Stimulated activated CD8-positive, alpha-beta memory T cell treated with anti-CD3 and anti-CD28 coated beads, Interleukin-7, amount 100 ng/mL, for 1 hour (primary cell): ENCODE data around the gene FAM241B.

Source experiments
- DNase-seq, 2 donors: peaks; one replicate each; pipeline ENCODE4 v3.0.0-alpha.2; 2020; ENCODE audit warnings: low read depth in 2 of 2

The FAM241B gene

DNA sequence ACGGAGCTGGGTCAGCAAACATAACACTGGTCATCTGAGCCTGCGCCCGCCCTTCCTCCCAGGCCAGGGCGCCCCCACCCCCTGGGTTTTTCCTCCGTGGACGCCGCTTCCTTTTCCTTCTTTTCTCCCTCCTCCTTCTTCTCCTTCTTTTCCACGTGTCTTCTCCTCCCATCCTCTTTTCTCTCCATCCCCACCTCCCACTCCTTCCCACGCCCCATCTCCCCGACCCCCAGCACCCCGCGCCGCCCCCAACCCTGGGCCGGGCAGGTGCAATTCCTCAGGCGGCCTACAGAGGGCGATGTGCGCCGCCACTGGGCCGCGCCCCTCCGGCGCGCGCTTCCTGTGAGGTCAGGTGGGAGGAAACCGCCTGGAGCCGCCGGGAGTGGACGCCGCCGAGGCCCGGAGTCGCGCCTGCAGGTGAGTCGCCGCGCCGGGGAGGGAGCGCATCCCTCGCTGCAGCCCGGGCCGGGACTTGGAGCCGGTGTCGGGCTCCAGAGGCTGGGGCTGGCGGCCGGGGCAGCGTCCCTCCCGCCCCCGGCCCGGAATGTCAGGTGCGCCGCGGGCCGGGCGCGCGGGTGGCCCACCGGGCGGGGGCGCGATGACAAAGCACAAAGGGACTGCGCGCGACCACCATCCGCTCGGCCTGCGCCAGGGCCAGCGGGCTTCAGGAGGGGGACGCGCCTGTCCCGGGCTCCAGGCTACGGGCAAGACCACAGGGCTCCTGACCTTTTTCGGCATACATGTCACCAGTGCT is at the start of gene FAM241B:
FAM241B (plus strand) TSS at position 351 of the 754 bp plus-strand sequence. CDS start 1,497 bp downstream, outside the sequence.
- peak; percentile 37 to 45 for DNase-seq

DNA sequence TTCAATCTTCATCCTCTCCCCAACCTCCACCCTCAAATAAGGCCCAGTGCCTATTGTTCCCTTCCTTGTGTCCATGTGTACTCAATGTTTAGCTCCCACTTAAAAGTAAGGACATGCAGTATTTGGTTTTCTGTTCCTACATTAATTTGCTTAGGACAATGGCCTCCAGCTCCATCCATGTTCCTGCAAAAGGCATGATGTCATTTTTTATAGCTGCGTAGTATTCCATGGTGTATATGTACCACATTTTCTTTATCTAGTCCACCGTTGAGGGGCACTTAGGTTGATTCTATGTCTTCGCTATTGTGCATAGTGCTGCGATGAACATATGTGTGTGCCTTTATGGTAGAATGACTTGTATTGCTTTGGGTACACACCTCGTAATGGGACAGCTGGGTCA is 49.6 kb upstream of the FAM241B start:
- DNase-seq = no peak

- DNase-seq = no peak
These were observed 46.9 kb upstream of the FAM241B start for GRCh38 chr10:69583106-69583505.

DNA sequence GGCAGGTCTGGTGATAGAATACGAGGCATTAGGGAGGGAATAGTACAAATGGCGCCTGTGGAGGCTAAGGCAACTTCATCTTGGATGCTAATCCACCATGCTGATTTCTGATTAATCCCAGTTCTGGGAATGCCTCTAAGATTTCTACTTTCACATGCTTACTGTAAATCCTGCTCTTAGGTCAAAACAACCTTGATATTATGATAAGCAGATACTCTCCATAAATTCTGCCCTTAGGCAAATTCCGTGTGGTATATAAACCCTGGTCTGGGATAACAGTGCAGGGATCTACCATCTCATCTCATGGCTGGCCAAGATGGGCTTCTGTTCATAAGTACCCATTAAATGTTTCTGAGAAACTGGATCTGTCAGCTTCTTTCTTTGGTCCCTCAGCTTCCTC is 45.4 kb upstream of the FAM241B start:
- DNase-seq = no peak

DNA sequence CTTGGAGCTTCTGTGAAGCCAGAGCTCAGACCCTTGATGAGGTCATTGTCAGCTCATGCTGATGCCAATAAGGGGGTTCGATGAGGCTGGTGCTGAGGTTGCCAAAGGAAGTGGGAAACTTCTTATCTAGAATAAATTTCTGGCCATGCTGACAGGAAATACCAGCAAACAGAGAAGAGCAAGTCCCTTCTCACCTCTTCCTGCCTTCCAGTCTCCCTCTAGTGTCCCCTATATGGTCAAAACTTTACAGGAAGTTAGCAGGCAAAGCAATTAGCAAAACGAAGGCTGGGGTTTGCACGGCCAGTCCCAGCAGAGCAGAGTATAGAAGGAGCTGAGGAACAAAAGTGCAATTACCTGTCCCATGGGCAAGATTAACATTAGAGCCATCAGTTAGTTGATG is 41.7 kb upstream of the FAM241B start:
- no peak for DNase-seq

- no peak for DNase-seq
These were observed 29.2 kb upstream of the FAM241B start for GRCh38 chr10:69600761-69601330.

DNA sequence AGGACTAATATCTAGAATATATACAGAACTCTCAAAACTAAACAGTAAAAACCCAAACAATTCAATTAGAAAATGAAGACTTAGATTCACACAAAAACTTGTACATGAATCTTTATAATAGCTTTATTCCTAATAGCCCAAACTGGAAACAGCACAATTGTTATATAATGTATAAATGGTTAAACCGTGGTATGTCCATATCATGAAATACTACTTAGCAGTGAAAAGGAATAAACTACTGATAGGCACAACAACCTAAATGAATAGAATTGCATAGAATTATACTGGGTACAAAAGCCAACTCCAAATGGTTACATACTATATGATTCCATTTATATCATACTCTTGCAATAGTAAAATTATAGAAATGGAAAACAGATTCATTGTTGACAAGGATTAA is 21.0 kb upstream of the FAM241B start:
- no peak for DNase-seq

DNA sequence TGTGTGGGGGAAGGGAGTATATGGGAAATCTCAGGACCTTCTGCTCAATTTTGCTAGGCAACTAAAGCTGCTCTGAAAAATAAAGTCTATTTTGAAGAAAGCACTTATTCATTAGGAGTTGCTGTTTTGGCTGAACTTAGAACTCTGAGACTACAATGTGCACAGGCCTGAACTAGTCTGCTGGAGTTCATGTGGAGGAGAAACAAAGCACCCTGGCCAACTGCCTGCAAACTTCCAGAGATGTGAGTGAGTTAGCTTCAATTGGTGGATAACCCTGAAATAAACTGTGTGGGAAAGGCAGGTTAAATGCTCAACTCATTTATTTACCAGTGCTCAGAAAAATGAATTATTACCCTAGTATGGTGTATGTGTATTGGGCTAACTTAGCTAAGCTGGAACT is 17.3 kb upstream of the FAM241B start:
- DNase-seq = no peak

DNA sequence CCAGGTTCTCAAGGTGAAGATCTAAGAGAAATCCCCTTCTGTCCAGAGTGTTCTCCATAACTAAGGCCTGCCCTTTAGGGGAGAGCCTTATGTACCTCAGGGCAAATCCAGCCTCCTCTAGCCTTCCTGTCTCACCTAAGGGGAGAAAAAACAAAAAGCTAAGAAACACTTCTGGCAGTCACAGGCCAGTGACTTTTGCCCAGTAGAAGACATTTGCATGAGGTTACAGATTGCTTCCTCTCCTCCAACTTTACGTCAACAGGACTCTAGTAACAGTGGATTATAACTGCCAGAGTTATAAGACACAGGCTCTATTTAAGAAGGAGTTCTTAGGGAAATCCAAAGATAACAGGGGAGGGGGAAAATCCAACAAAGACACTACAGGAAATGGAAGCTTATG is 15.9 kb upstream of the FAM241B start:
- no peak for DNase-seq

GRCh38 chr10:69616358-69616757 is 13.7 kb upstream of the FAM241B start:
- DNase-seq = no peak

DNA sequence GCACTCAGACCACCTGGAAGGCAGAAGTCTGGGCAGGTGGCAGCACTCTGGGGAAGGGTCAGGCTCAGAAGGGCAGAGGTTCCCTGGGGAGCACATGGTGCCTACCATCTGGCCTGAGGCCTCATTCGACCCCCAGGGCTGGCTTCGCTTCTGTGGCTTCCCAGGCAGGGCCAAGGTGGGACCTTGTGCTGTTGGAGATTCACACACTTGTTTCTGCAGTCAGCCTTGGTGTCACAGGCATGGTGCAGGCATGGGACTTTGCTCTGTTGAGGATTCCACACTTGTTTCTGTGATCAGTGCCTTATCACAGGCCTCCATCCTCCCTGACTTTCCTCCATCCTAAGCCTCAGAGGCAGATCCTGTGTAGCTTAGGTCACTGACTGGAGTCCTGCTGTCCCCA is 11.3 kb upstream of the FAM241B start:
- DNase-seq = no peak

- DNase-seq = no peak
These were observed 10.4 kb upstream of the FAM241B start for GRCh38 chr10:69619626-69620025.

DNA sequence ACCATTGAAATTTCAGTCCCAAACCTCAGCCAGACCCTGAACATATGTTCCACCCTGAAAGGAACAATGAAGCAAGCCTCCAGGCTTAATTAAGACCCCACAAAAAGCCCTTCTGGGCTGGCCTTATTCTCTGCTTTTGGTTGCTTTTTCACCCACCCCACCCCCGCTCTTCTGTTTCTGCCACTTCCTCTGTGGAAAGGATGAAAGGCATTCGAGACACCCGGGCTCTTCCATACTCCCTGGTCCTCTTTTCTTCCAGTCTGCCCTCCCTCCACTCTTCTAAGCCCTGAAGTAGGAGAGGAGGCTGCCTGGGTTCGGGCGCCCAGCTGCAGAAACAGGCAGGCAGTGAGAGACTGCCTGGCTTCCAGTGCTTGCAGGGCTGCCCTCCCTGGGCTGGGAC is 9.4 kb upstream of the FAM241B start:
- DNase-seq = no peak

GRCh38 chr10:69624245-69624786 is 5.7 kb upstream of the FAM241B start:
- DNase-seq = no peak

DNA sequence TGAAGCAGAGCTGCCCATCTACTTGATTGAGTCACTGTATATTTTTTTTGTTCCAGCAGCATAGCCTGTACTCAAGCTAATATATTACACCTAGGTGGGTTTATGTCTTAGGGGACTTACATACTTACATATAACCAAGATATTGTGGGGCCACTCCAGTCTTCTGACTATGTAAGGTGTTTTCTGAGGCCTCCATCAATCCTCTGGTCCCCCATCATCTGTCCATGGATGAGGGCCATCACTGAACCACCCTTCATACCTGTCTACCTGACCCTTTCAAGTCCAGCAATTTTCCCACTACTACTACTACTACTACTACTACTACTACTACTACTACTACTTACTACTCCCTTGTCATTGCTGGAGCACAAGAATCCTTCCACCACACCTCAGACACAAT is 3.2 kb upstream of the FAM241B start:
- DNase-seq = no peak

DNA sequence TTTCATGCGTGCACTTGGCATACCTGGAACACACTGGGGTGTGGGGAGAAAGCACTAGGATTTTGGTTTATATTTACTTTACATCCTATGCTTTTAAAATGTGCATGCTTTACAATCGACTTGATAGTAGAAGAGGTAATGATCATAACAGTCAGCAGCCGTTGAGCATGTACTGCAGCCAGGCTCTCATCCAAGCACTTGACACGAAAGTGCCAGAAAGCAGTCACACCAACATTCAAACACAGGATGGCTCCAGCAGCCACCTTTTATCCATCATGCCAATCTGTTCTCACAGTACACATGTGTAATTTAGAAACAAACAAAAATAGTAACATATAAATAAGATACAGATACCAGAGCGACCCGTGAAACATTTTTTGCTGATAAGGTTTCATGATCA is 1.2 kb upstream of the FAM241B start:
- DNase-seq = no peak

GRCh38 chr10:69629519-69629896 is 539 bp upstream of the FAM241B start:
- no peak for DNase-seq

DNA sequence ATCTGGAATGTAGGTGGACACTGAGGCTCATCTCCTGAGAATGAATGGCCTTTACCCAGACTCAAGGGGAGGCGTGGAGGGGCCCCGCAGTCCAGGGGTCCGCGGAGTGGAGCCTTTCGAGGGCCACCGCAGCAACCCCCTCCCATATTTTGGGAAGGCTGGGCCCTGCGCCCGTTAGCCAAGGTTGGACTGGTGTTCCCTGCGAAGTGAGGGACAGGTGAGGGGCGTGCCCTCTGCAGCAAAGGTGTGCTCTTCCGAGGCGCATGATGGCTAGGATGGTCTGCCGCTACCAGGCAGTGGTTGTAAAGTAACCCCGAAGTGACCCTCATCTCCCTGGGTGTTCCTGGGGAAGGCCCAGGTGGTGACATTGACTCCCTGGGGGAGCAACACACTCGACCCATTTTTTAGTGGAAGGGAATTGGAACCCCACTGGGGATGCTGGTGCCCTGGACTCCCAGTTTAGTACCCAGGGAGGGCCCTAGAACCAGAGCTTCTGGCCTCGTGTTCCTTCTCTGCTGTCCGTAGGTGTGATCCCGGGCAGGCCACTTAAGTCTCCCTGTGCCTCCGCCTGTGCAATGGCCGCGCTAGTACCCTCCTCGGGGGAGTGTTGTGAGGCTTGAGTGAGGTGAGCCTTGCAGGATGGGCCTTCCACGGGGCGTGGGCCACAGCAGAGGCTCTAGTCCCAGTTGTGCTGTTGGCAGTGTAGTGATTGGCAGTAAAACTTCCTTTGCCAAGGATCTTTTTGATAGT is 779 bp downstream of the FAM241B start:
- no peak for DNase-seq

GRCh38 chr10:69631566-69631965 is 1.5 kb downstream of the FAM241B start:
- DNase-seq = no peak

- no peak for DNase-seq
These were observed 2.6 kb downstream of the FAM241B start for GRCh38 chr10:69632516-69633199.

DNA sequence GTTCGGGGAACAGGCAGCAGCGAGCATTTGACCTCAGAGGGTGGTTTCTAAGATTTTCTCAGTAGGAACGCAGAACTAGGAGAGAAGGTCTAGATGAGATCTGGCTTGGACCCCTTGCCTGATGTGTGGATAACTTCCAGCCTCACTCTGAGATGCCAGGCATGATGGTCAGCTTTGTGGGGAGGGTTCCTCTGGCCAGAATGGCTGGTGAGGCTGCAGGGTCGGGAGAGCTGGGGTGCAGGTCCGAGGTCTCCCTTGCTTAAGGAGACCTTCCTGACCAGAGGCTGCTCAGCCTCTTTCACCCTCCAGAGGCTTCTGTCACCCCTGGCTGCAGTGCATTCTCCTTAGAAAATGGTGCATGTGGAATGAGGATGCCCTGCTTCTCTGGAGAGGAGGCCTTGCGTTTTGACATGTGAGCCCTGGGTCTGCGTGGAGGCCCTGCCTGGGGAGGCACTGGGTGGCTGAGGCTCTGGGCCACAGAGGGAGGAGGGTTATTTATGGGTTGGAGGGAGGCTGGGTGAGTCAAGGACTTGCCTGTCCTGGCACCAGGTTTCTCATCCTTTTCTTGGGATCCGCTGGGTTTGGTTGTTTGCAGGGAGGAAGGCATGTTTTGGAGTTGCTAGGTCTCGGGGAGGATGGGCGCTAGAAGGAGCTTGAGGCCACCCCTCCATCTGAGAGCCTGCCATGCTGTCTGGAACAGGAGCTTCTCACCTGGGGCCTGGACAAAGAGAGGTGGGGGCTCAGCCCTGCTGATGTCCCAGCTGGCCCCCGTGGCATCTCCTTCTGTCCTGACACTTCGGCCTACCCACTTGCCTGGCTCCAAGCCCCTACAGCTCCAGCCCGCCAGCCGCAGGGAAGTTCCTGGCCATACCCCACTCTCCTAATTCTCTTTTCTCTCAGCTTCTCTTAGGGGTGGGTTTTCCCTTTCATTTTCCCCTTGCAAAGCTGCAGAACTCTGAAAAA is 3.9 kb downstream of the FAM241B start:
- no peak for DNase-seq
